ENCODE data around the gene SHC4. TPM values are rescaled to one million over a fixed set of nuclear protein-coding genes. Genes with fewer than 3 reads are reported as not detected.

The SHC4 gene
- total and polyA plus RNA-seq, 2 of the 8 experiments (the other 6 are each of a cell fraction or from before 2014, with no cell fraction given), result 0.15 to 0.30 TPM

GRCh38 chr15:48989170-48989569 is 25.5 kb upstream of the SHC4 start:
- TF ChIP-seq KDM1A (IDR thresholded peaks at IDR 0.05; ENCODE audit: borderline replicate concordance, low read length) (no peak), NRF1 (IDR thresholded peaks at IDR 0.05; ENCODE audit: low read depth, low read length) (no peak), EP300 (IDR thresholded peaks at IDR 0.05; ENCODE audit: borderline replicate concordance in 1 of 2, low read depth in 2 of 2, low read length in 2 of 2) (no peak), SRF (IDR thresholded peaks at IDR 0.05; ENCODE audit: low read depth, low read length) (no peak), KDM5A (IDR thresholded peaks at IDR 0.05; ENCODE audit: low read length) (no peak), BACH1 (IDR thresholded peaks at IDR 0.05; ENCODE audit: low read length) (no peak), CREB1 (IDR thresholded peaks at IDR 0.05) (no peak), ATF3 (IDR thresholded peaks at IDR 0.05; ENCODE audit: insufficient read depth, low read depth, low read length) (no peak), CHD2 (IDR thresholded peaks at IDR 0.05; ENCODE audit: low read length) (no peak)
- H3K23me2 ChIP-seq (ENCODE audit: low read depth, low read length), result no peaks in the 10 kb centered on the region
- H3K27ac ChIP-seq (ENCODE audit: low read depth, low read length), result no peak overlapping the region
- no peak overlapping the region for H3K56ac ChIP-seq (replicated peaks; ENCODE audit: insufficient read length, low read depth, low read length)
- H3K36me3 ChIP-seq (ENCODE audit: control insufficient read depth in 2 of 4, insufficient read depth in 4 of 4, low read length in 3 of 4), result peaks cover 9 to 13% (median 11%) of the 10 kb centered on the region in 4 experiments; a peak in 6 of 8 replicates
- H2BK15ac ChIP-seq (ENCODE audit: low read length), result no peak overlapping the region
- H3K18ac ChIP-seq (ENCODE audit: extremely low read depth, low read length), result no peak overlapping the region
- H3K79me1 ChIP-seq (ENCODE audit: low read depth, low read length), result no peaks in the 10 kb centered on the region
- no peak overlapping the region for H4K5ac ChIP-seq (ENCODE audit: insufficient read length, low read depth, low read length)
- no peak overlapping the region for H3K4me2 ChIP-seq (ENCODE audit: insufficient read depth in 1 of 2, low read depth in 2 of 2, low read length in 2 of 2)
- H3K9me3 ChIP-seq (ENCODE audit: insufficient read depth in 2 of 2, low read depth in 1 of 2, low read length in 1 of 2), result no peaks in the 10 kb centered on the region
- no peak overlapping the region for H4K8ac ChIP-seq (ENCODE audit: extremely low read depth, insufficient read depth, low read length)
- H4K20me1 ChIP-seq (replicated peaks in 1 of 2; ENCODE audit: control insufficient read depth in 1 of 2, insufficient read depth in 2 of 2, low read length in 2 of 2), result no peaks in the 10 kb centered on the region
- FAIRE-seq, result no peak
- H2BK5ac ChIP-seq (ENCODE audit: low read depth, low read length), result no peak overlapping the region
- no peak overlapping the region for H2BK120ac ChIP-seq (replicated peaks; ENCODE audit: low read depth, low read length)
- H2BK20ac ChIP-seq (ENCODE audit: low read length), result no peak overlapping the region
- CTCF ChIA-PET (ENCODE audit: partially characterized antibody), result interaction anchor here (1.2 kb wide), 1 partner anchor 13 kb away, joined by 5 read pairs; no protein-coding TSS in a partner anchor
- H2AK5ac ChIP-seq (ENCODE audit: low read depth, low read length), result no peak overlapping the region
- H3K4ac ChIP-seq (replicated peaks; ENCODE audit: insufficient read length, low read depth, low read length), result no peak overlapping the region
- POLR2A ChIA-PET (ENCODE audit: partially characterized antibody), result no interaction called here
- no peak overlapping the region for H3K23ac ChIP-seq (ENCODE audit: insufficient read length)
- no peak overlapping the region for H3K4me3 ChIP-seq (ENCODE audit: extremely low read depth in 1 of 4, insufficient read depth in 2 of 4, low read depth in 3 of 4, low read length in 4 of 4)
- H3K9ac ChIP-seq (replicated peaks in 1 of 4; ENCODE audit: extremely low read depth in 1 of 4, low read depth in 3 of 4, low read length in 3 of 4), result no peak overlapping the region
- no peaks in the 10 kb centered on the region for H3K27me3 ChIP-seq (replicated peaks in 1 of 4; ENCODE audit: control insufficient read depth in 3 of 4, extremely low read depth in 1 of 4, insufficient read depth in 3 of 4, low read length in 3 of 4)
- no peak for DNase-seq (ENCODE audit: low read depth in 1 of 2, low spot score in 2 of 2)
- no peak overlapping the region for H2BK12ac ChIP-seq (ENCODE audit: low read depth, low read length)
- H3K4me1 ChIP-seq (replicated peaks in 1 of 4; ENCODE audit: control insufficient read depth in 3 of 4, insufficient read depth in 4 of 4, low read length in 3 of 4), result no peaks in the 10 kb centered on the region
- H3K14ac ChIP-seq (ENCODE audit: insufficient read length), result no peak overlapping the region
- no peak overlapping the region for H4K91ac ChIP-seq (replicated peaks; ENCODE audit: insufficient read length, low read length)
- no peak overlapping the region for H2AFZ ChIP-seq (ENCODE audit: low read length)
- 85 to 100% methylated on average over 1 of the region's 1 CpG for WGBS, 2 experiments (ENCODE audit: extremely low coverage in 1 of 2, insufficient coverage in 1 of 2, insufficient read length in 1 of 2, insufficient replicate concordance in 2 of 2, low coverage in 1 of 2, low lambda C conversion rate in 2 of 2, missing lambda C conversion rate in 1 of 2)
- H3K79me2 ChIP-seq (ENCODE audit: control insufficient read depth in 1 of 2, insufficient read depth in 2 of 2, low read length in 2 of 2), result no peaks in the 10 kb centered on the region
